Naive B cell (primary cell): ENCODE data around the gene ADAM22. TPM values are rescaled to one million over a fixed set of nuclear protein-coding genes. Genes with fewer than 3 reads are reported as not detected.

Experiments used
- ATAC-seq, 2 donors: fragments of 150-1000 bp; cut with Tn5 transposase; 2 replicates each; pipeline ENCODE4 v1.10.0; 2021; ENCODE audit warnings: low read depth in 2 of 2, mild to moderate bottlenecking in 2 of 2, moderate library complexity in 2 of 2
- DNase-seq: peaks from one replicate; pipeline ENCODE4 v3.0.0; 2022
- H3K27ac Mint-ChIP-seq, 6 donors: one replicate each; pipeline ENCODE4 v1.8.0; 2020 to 2022; ENCODE audit warnings: mild to moderate bottlenecking in 6 of 6, mixed read lengths in 6 of 6, moderate library complexity in 5 of 6, inconsistent platforms in 2 of 6
- H3K27me3 Mint-ChIP-seq, 3 donors: one replicate each; pipeline ENCODE4 v1.8.0; 2021 to 2022; ENCODE audit warnings: mixed read lengths in 3 of 3, mild to moderate bottlenecking in 1 of 3
- H3K36me3 Mint-ChIP-seq, 2 donors: one replicate each; pipeline ENCODE4 v1.8.0; 2020 to 2022; ENCODE audit warnings: mixed read lengths in 2 of 2, inconsistent platforms in 1 of 2, mild to moderate bottlenecking in 1 of 2
- H3K4me1 Mint-ChIP-seq, 3 donors: one replicate each; pipeline ENCODE4 v1.8.0; 2020 to 2022; ENCODE audit warnings: mixed read lengths in 3 of 3, inconsistent platforms in 1 of 3, mild to moderate bottlenecking in 1 of 3, moderate library complexity in 1 of 3
- H3K4me3 Mint-ChIP-seq, 8 donors: one replicate each; pipeline ENCODE4 v1.8.0; 2020 to 2022; ENCODE audit warnings: mild to moderate bottlenecking in 8 of 8, mixed read lengths in 8 of 8, moderate library complexity in 8 of 8, inconsistent platforms in 2 of 8
- H3K9me3 Mint-ChIP-seq, 7 donors: one replicate each; pipeline ENCODE4 v1.8.0; 2020 to 2022; ENCODE audit warnings: mixed read lengths in 7 of 7, mild to moderate bottlenecking in 5 of 7, inconsistent platforms in 2 of 7, moderate library complexity in 1 of 7
- polyA plus RNA-seq, 6 donors: library from polyadenylated mRNA; unstranded; fragments of 300-500 nt; fragmentation: Illumina TruSeq; gene quantifications; one replicate each; pipeline ENCODE4 v1.2.3, GENCODE V29; 2021; ENCODE audit warnings: low read depth in 6 of 6

Gene ADAM22
- polyA plus RNA-seq, 6 donors from 2014 or later = 0.05 to 1.6 (median 0.29) TPM; not detected in 1

- H3K4me3 Mint-ChIP-seq = no peak overlapping the region
- H3K36me3 Mint-ChIP-seq = no peaks in the 10 kb centered on the region
- H3K9me3 Mint-ChIP-seq = no peaks in the 10 kb centered on the region
- no peaks in the 10 kb centered on the region for H3K4me1 Mint-ChIP-seq
- H3K27me3 Mint-ChIP-seq = no peaks in the 10 kb centered on the region
- peak in 1 of 2 donors; percentile 20 for ATAC-seq
- DNase-seq = no peak
- no peak overlapping the region for H3K27ac Mint-ChIP-seq
Measured at GRCh38 chr7:88111140-88111743, 177.2 kb downstream of the ADAM22 start.

DNA sequence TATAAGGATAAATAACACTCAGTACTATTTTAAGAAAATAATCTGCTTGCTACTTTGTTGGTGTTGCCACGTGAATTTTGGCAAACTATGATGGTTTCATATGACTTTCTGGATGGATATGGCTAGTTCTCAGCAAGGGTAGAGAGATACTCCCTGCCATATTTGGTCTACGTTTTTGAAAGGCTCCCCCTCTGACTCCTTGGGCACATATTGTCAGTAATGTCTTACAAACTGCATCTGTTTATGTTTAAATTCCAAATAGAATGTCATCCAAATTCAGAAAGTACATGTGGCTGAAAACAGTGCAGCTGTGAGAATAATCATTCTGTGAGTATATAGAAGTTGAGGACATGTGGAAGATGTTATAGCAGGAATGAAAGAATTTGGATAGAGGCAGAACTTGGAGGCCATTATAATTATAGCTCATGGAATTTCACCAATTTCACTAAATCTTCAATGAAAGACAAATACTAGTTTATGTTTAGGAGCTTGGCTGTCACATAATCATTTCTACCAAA, 178.0 kb downstream of the ADAM22 start:
- Mint-ChIP-seq H3K27me3 (no peaks in the 10 kb centered on the region), H3K27ac (peak overlapping the region in 1 of 6 donors; percentile 4), H3K4me3 (no peak overlapping the region), H3K36me3 (no peaks in the 10 kb centered on the region), H3K4me1 (no peaks in the 10 kb centered on the region), H3K9me3 (no peaks in the 10 kb centered on the region)
- DNase-seq (no peak), ATAC-seq (no peak)

DNA sequence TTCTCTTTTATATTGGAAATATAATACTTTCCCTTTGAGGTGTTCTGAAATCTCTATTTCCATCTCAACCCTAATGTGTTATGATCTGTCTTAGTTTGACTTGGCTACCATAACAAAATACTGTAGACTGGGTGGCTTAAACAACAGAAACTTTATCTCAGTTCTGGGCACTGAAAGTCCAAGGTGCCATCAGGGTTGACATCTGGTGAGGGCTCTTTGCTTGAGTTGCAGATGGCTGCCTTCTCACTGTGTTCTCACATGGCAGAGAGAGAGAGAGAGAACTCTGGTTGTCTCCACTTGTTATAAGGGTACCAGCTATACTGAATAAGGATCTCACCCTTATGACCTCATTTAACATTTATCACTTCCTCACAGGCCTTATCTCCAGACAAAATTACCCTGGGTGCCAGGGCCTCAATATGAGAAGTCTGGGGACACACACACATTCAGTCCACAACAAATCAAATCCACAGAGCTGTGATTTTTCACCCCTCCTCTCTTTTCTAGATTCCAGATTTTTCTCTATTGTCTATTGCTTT, 181.3 kb downstream of the ADAM22 start:
- no peak overlapping the region for H3K27ac Mint-ChIP-seq
- no peaks in the 10 kb centered on the region for H3K9me3 Mint-ChIP-seq
- no peaks in the 10 kb centered on the region for H3K27me3 Mint-ChIP-seq
- H3K36me3 Mint-ChIP-seq = no peaks in the 10 kb centered on the region
- ATAC-seq (no peak), DNase-seq (no peak)
- no peaks in the 10 kb centered on the region for H3K4me1 Mint-ChIP-seq
- no peak overlapping the region for H3K4me3 Mint-ChIP-seq

DNA sequence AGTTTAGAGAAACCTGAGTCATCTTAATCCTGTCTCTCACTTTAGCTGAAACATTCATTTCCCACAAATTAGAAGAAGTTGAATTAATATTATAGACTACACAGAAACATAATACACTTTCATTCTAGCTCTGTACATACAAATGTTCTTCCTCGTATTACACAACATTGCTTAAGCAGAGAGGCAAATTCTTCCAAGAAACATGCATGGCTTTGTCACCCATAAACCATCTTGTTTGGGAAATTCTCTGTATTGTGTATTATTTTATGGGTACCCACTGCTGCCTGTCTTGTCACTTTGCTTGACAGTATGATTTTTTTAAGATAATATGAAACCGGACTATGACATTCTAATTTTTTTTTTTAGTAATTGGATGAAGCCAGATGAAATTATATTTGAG, 181.8 kb downstream of the ADAM22 start:
- no peak for ATAC-seq
- Mint-ChIP-seq H3K4me3 (no peak overlapping the region), H3K27ac (no peak overlapping the region), H3K27me3 (no peaks in the 10 kb centered on the region), H3K36me3 (no peaks in the 10 kb centered on the region), H3K9me3 (no peaks in the 10 kb centered on the region), H3K4me1 (no peaks in the 10 kb centered on the region)
- DNase-seq = no peak

- DNase-seq (no peak), ATAC-seq (no peak)
- Mint-ChIP-seq H3K36me3 (no peaks in the 10 kb centered on the region), H3K4me3 (no peak overlapping the region), H3K27me3 (no peaks in the 10 kb centered on the region), H3K9me3 (no peaks in the 10 kb centered on the region), H3K27ac (no peak overlapping the region), H3K4me1 (no peaks in the 10 kb centered on the region)
Measured at GRCh38 chr7:88116235-88116795, 182.3 kb downstream of the ADAM22 start.

DNA sequence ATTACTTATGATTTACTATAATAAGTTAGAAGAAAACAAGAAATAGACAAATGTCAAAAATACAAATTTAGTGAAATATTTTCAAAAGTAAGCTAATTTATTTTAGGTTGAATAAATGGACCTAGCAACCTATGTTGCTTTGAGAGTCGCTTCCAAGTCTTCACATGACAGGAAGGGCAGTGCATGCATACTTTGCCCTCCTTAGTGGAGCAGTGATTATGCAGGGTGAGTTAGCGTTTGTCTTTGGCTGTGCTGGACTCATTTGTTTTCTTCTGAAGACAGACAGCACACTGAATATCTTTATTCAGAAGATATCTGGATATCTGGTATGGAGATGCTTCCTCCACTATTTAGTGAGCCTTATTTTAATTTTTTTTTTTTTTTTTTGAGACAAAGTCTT, 183.3 kb downstream of the ADAM22 start:
- no peak overlapping the region for H3K27ac Mint-ChIP-seq
- no peaks in the 10 kb centered on the region for H3K9me3 Mint-ChIP-seq
- DNase-seq (no peak), ATAC-seq (no peak)
- H3K36me3 Mint-ChIP-seq = no peaks in the 10 kb centered on the region
- no peaks in the 10 kb centered on the region for H3K4me1 Mint-ChIP-seq
- H3K27me3 Mint-ChIP-seq = no peaks in the 10 kb centered on the region
- no peak overlapping the region for H3K4me3 Mint-ChIP-seq

- Mint-ChIP-seq H3K4me1 (no peaks in the 10 kb centered on the region), H3K36me3 (peaks cover 0 to 4% of the 10 kb centered on the region in 2 donors), H3K27ac (no peak overlapping the region), H3K27me3 (no peaks in the 10 kb centered on the region), H3K4me3 (no peak overlapping the region), H3K9me3 (no peaks in the 10 kb centered on the region)
- DNase-seq = no peak
- no peak for ATAC-seq
Measured at GRCh38 chr7:88121335-88121734, 187.3 kb downstream of the ADAM22 start.

GRCh38 chr7:88127637-88128290, 193.7 kb downstream of the ADAM22 start:
- DNase-seq = no peak
- Mint-ChIP-seq H3K4me3 (no peak overlapping the region), H3K4me1 (peaks cover under 1 to 4% (median 1%) of the 10 kb centered on the region in 3 donors), H3K9me3 (no peaks in the 10 kb centered on the region), H3K27ac (no peak overlapping the region), H3K27me3 (no peaks in the 10 kb centered on the region), H3K36me3 (peaks cover 0 to 6% of the 10 kb centered on the region in 2 donors)
- ATAC-seq = no peak

DNA sequence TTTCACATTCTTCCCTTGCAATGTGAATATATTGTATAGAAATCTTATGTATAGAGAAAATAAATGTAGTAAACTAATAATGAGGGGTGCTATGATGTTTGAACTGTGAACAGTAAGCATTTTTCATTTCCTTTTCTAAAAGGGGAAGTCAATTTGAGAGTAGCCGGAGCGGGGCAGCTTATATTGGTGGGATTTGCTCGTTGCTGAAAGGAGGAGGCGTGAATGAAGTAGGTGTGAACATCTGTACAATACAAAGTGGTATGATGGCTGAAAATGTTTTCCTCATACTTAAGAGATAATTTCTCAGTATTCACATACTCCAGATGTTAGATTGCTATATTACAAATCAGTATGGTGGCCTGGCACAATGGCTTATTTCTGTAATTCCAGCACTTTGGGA, 198.7 kb downstream of the ADAM22 start:
- Mint-ChIP-seq H3K9me3 (no peaks in the 10 kb centered on the region), H3K27me3 (no peaks in the 10 kb centered on the region), H3K4me1 (peaks cover 4 to 8% (median 5%) of the 10 kb centered on the region in 3 donors), H3K36me3 (no peaks in the 10 kb centered on the region), H3K27ac (peak overlapping the region in 2 of 6 donors; percentile 33 to 42), H3K4me3 (no peak overlapping the region)
- ATAC-seq = peak; percentile 86 to 91
- DNase-seq = peak; percentile 7

DNA sequence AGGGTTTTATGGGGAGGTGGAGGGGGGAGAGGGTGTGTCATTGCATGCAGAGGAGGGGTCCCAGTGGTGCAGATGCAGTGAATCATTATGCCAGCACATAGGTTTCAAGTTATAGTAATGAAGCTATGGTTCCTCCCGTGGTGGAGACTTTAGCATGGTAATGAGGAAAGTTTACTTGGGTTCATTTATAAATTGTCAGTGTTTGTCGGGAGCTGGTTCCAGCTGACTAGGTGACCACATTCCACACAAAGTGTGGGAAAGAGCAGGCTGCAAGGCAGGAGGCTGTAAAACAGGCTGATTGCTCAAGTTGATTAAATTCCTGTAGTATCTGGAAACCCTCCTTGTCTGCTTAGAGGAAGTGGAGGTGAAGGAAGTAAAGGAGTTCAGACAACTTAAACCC, 206.9 kb downstream of the ADAM22 start:
- Mint-ChIP-seq H3K27ac (no peak overlapping the region), H3K4me3 (no peak overlapping the region), H3K27me3 (no peaks in the 10 kb centered on the region), H3K9me3 (peaks cover 0 to 2% (median 0%) of the 10 kb centered on the region in 7 donors), H3K36me3 (no peaks in the 10 kb centered on the region), H3K4me1 (no peaks in the 10 kb centered on the region)
- DNase-seq (no peak), ATAC-seq (no peak)

DNA sequence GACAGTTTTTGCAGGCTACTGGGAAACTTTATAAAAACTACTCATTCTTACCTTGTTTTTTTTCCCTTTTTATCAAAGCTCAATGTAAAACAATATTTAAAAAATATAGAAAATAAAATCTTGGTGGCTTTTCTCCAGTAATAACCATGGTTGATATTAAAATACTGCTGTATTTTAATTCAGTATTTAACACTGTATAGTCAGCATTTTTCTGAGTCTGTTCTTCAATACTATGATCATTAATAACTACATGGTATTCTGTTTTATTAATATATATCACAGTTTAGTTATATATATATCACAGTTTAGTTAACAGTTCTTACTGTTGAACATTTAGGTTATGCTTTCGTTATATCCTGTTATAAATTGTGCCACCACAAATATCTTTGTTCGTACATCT, 207.4 kb downstream of the ADAM22 start:
- Mint-ChIP-seq H3K4me1 (no peaks in the 10 kb centered on the region), H3K9me3 (peaks cover 0 to 2% (median 0%) of the 10 kb centered on the region in 7 donors), H3K4me3 (no peak overlapping the region), H3K27me3 (no peaks in the 10 kb centered on the region), H3K27ac (no peak overlapping the region), H3K36me3 (no peaks in the 10 kb centered on the region)
- ATAC-seq (no peak), DNase-seq (no peak)

- Mint-ChIP-seq H3K9me3 (peaks cover 0 to 2% (median 0%) of the 10 kb centered on the region in 7 donors), H3K27ac (peak overlapping the region in 1 of 6 donors; percentile 8), H3K4me1 (no peaks in the 10 kb centered on the region), H3K36me3 (no peaks in the 10 kb centered on the region), H3K27me3 (no peaks in the 10 kb centered on the region), H3K4me3 (no peak overlapping the region)
- DNase-seq (no peak), ATAC-seq (no peak)
Measured at GRCh38 chr7:88141953-88142352, 207.9 kb downstream of the ADAM22 start.

DNA sequence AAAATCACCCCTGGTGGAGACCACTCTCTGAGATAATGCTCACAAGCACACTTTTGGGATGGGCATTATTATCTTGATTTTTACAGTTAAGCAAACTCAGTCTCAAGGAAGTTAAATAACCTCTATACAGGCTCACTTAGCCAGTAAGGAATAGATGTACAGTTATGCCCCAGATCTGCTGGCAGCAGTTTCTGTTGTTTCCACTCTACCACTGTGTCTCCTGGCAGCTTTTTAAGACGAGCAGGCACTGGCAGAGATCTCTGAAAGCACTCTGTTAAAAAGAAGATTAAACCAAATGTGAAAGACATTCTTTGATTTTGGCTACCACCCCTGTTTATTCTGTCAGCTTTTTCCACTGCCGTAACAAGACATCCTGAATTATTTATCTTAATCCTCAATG, 212.6 kb downstream of the ADAM22 start:
- H3K27ac Mint-ChIP-seq = no peak overlapping the region
- ATAC-seq (no peak), DNase-seq (no peak)
- no peak overlapping the region for H3K4me3 Mint-ChIP-seq
- no peaks in the 10 kb centered on the region for H3K9me3 Mint-ChIP-seq
- H3K36me3 Mint-ChIP-seq = no peaks in the 10 kb centered on the region
- no peaks in the 10 kb centered on the region for H3K4me1 Mint-ChIP-seq
- H3K27me3 Mint-ChIP-seq = no peaks in the 10 kb centered on the region

GRCh38 chr7:88147341-88147740, 213.3 kb downstream of the ADAM22 start:
- H3K4me3 Mint-ChIP-seq = no peak overlapping the region
- no peak overlapping the region for H3K27ac Mint-ChIP-seq
- no peak for DNase-seq
- no peaks in the 10 kb centered on the region for H3K27me3 Mint-ChIP-seq
- no peaks in the 10 kb centered on the region for H3K4me1 Mint-ChIP-seq
- no peak for ATAC-seq
- H3K9me3 Mint-ChIP-seq = no peaks in the 10 kb centered on the region
- H3K36me3 Mint-ChIP-seq = no peaks in the 10 kb centered on the region
